H9 (cell line): ENCODE measurements around the gene MTMR1. TPM values are rescaled to one million over a fixed set of nuclear protein-coding genes. Genes with fewer than 3 reads are reported as not detected.

Source experiments
- DNase-seq: peaks from one replicate; pipeline ENCODE4 v3.0.0-alpha.2; 2017
- H2AFZ ChIP-seq: one replicate; pipeline ENCODE4 v1.6.1; 2013; ENCODE audit warnings: mild to moderate bottlenecking, low read length, control low read depth, moderate library complexity
- H2AK5ac ChIP-seq: 2 replicates; pipeline ENCODE4 v1.6.1; 2013; ENCODE audit warnings: low read length, control low read depth, mixed read lengths; ENCODE audit not compliant: insufficient read length
- H2BK120ac ChIP-seq: one replicate; pipeline ENCODE4 v1.6.1; 2013; ENCODE audit warnings: low read depth, mild to moderate bottlenecking, low read length, control low read depth, inconsistent platforms; ENCODE audit not compliant: poor library complexity, severe bottlenecking
- H2BK12ac ChIP-seq: 2 replicates; pipeline ENCODE4 v1.6.1; 2013; ENCODE audit warnings: low read length, control low read depth, mixed read lengths, low read depth; ENCODE audit not compliant: insufficient read length
- H2BK15ac ChIP-seq: 2 replicates; pipeline ENCODE4 v1.6.1; 2013; ENCODE audit warnings: low read depth, low read length, control low read depth
- H2BK20ac ChIP-seq: one replicate; pipeline ENCODE4 v1.6.1; 2013; ENCODE audit warnings: low read depth, mild to moderate bottlenecking, low read length, control low read depth, inconsistent platforms; ENCODE audit not compliant: poor library complexity, severe bottlenecking
- H2BK5ac ChIP-seq: 2 replicates; pipeline ENCODE4 v1.6.1; 2013; ENCODE audit warnings: low read length, control low read depth, mixed read lengths; ENCODE audit not compliant: insufficient read length
- H3K14ac ChIP-seq: 2 replicates; pipeline ENCODE4 v1.6.1; 2013; ENCODE audit warnings: low read length, control low read depth; ENCODE audit not compliant: insufficient read depth
- H3K18ac ChIP-seq: 2 replicates; pipeline ENCODE4 v1.6.1; 2013; ENCODE audit warnings: low read depth, mild to moderate bottlenecking, mixed read lengths, low read length, control low read depth; ENCODE audit not compliant: insufficient read length
- H3K23ac ChIP-seq: 2 replicates; pipeline ENCODE4 v1.6.1; 2013; ENCODE audit warnings: low read length, control low read depth, mixed read lengths, low read depth; ENCODE audit not compliant: insufficient read length
- H3K23me2 ChIP-seq: 2 replicates; pipeline ENCODE4 v1.6.1; 2013; ENCODE audit warnings: low read depth, mild to moderate bottlenecking, mixed read lengths, low read length, control low read depth; ENCODE audit not compliant: insufficient read length, poor library complexity, severe bottlenecking
- H3K27ac ChIP-seq: 2 replicates; pipeline ENCODE4 v1.5.1; 2013; ENCODE audit warnings: low read length, control low read depth, mixed read lengths, low read depth; ENCODE audit not compliant: insufficient read length
- H3K27me3 ChIP-seq: 2 replicates; pipeline ENCODE4 v1.6.1; 2013; ENCODE audit warnings: low read length, control low read depth, inconsistent platforms; ENCODE audit not compliant: insufficient read depth
- H3K4ac ChIP-seq: 2 replicates; pipeline ENCODE4 v1.6.1; 2013; ENCODE audit warnings: low read depth, mild to moderate bottlenecking, control low read depth, inconsistent platforms, low read length, moderate library complexity
- H3K4me1 ChIP-seq: 2 replicates; pipeline ENCODE4 v1.6.1; 2013; ENCODE audit warnings: low read length, control low read depth, inconsistent platforms; ENCODE audit not compliant: insufficient read depth
- H3K4me2 ChIP-seq: 2 replicates; pipeline ENCODE4 v1.6.1; 2013; ENCODE audit warnings: low read length, control low read depth, mixed read lengths; ENCODE audit not compliant: insufficient read length, insufficient read depth
- H3K56ac ChIP-seq: 2 replicates; pipeline ENCODE4 v1.6.1; 2013; ENCODE audit warnings: low read depth, mild to moderate bottlenecking, mixed read lengths, low read length, control low read depth; ENCODE audit not compliant: insufficient read length
- H3K79me1 ChIP-seq: 2 replicates; pipeline ENCODE4 v1.6.1; 2013; ENCODE audit warnings: low read depth, mild to moderate bottlenecking, moderate library complexity, low read length, control low read depth, inconsistent platforms; ENCODE audit not compliant: insufficient read depth, poor library complexity, severe bottlenecking
- H3K79me2 ChIP-seq: 2 replicates; pipeline ENCODE4 v1.6.1; 2013; ENCODE audit warnings: low read length, control low read depth, inconsistent platforms; ENCODE audit not compliant: insufficient read depth
- H3K9ac ChIP-seq: 2 replicates; pipeline ENCODE4 v1.6.1; 2013; ENCODE audit warnings: low read length, control low read depth, mixed read lengths; ENCODE audit not compliant: insufficient read length; ENCODE audit errors: extremely low read depth
- H3K9me3 ChIP-seq: one replicate; pipeline ENCODE4 v1.6.1; 2013; ENCODE audit warnings: low read depth, low read length, inconsistent platforms; ENCODE audit not compliant: control insufficient read depth
- H3T11ph ChIP-seq: one replicate; pipeline ENCODE4 v1.6.1; 2013; ENCODE audit warnings: mild to moderate bottlenecking, low read length, control low read depth, inconsistent platforms
- H4K20me1 ChIP-seq: one replicate; pipeline ENCODE4 v1.6.1; 2013; ENCODE audit not compliant: control insufficient read depth, insufficient read length, insufficient read depth
- H4K5ac ChIP-seq: 2 replicates; pipeline ENCODE4 v1.6.1; 2013; ENCODE audit warnings: low read depth, mild to moderate bottlenecking, mixed read lengths, low read length, control low read depth; ENCODE audit not compliant: insufficient read length
- H4K8ac ChIP-seq: replicated peaks from 2 replicates; pipeline ENCODE4 v1.6.1; 2013; ENCODE audit warnings: low read length, control low read depth, mixed read lengths, low read depth; ENCODE audit not compliant: insufficient read length
- H4K91ac ChIP-seq: 2 replicates; pipeline ENCODE4 v1.6.1; 2013; ENCODE audit warnings: low read depth, mild to moderate bottlenecking, moderate library complexity, mixed read lengths, low read length, control low read depth; ENCODE audit not compliant: insufficient read length
- H3K27ac Mint-ChIP-seq, 3 experiments: 2 replicates in 2 of 3; 3 replicates in 1 of 3; pipeline ENCODE4 v1.8.0; 2020 to 2021; ENCODE audit warnings: mixed read lengths in 3 of 3, mild to moderate bottlenecking in 1 of 3, moderate library complexity in 1 of 3
- H3K27me3 Mint-ChIP-seq: 2 replicates; pipeline ENCODE4 v1.8.0; 2021; ENCODE audit warnings: low read depth, mild to moderate bottlenecking, moderate library complexity, mixed read lengths
- H3K36me3 Mint-ChIP-seq, 3 experiments: 2 replicates in 2 of 3; 3 replicates in 1 of 3; pipeline ENCODE4 v1.8.0; 2020 to 2021; ENCODE audit warnings: low read depth in 3 of 3, mixed read lengths in 3 of 3; ENCODE audit not compliant: insufficient read depth in 1 of 3
- H3K4me1 Mint-ChIP-seq, 2 experiments: 2 replicates each; pipeline ENCODE4 v1.8.0; 2020; ENCODE audit warnings: mixed read lengths in 2 of 2
- H3K4me3 Mint-ChIP-seq, 2 experiments: 2 replicates in 1 of 2; 3 replicates in 1 of 2; pipeline ENCODE4 v1.8.0; 2020 to 2021; ENCODE audit warnings: mild to moderate bottlenecking in 2 of 2, mixed read lengths in 2 of 2, moderate library complexity in 1 of 2
- H3K9me3 Mint-ChIP-seq, 2 experiments: 2 replicates in 1 of 2; 3 replicates in 1 of 2; pipeline ENCODE4 v1.8.0; 2020; ENCODE audit warnings: mild to moderate bottlenecking in 2 of 2, mixed read lengths in 2 of 2, moderate library complexity in 1 of 2
- WGBS: extraction: QIAGEN DNeasy Blood & Tissue Kit; methylation state at CpG from one replicate; pipeline ENCODE4 v1.1.7; 2013; ENCODE audit warnings: missing lambda C conversion rate, low lambda C conversion rate, mixed read lengths; ENCODE audit not compliant: insufficient read length; ENCODE audit errors: extremely low coverage; 5-methylcytosine and 5-hydroxymethylcytosine counted together
- total RNA-seq: library from RNA; stranded (reverse); gene quantifications from 2 replicates; pipeline ENCODE4 v1.2.1, GENCODE V29; 2021
- TF ChIP-seq, protein P1 (sequence below): fragments of 200-600 bp; sonication (generic); conservative IDR thresholded peaks from 3 replicates; pipeline ENCODE4 v1.8.0; 2021; ENCODE audit warnings: antibody characterized with exemption, mild to moderate bottlenecking

Gene MTMR1
- total RNA-seq, 1 experiment from 2014 or later = 25.2 TPM

- Histone ChIP-seq H4K8ac (no peak overlapping the region), H3T11ph (no peak overlapping the region), H3K9ac (no peak overlapping the region), H2BK5ac (no peak overlapping the region), H3K79me1 (no peaks in the 10 kb centered on the region), H3K18ac (no peak overlapping the region), H3K23ac (no peak overlapping the region), H2BK12ac (no peak overlapping the region), H2AK5ac (no peak overlapping the region), H3K27ac (no peak overlapping the region), H4K5ac (no peak overlapping the region), H3K4ac (no peak overlapping the region), H3K4me1 (peaks cover 4% of the 10 kb centered on the region; the same call in 1 of the 2 replicates), H2AFZ (no peak overlapping the region), H2BK15ac (no peak overlapping the region), H3K4me2 (no peak overlapping the region), H3K56ac (no peak overlapping the region), H2BK20ac (no peak overlapping the region), H3K9me3 (no peaks in the 10 kb centered on the region), H3K27me3 (no peaks in the 10 kb centered on the region), H4K91ac (no peak overlapping the region), H4K20me1 (no peaks in the 10 kb centered on the region), H2BK120ac (no peak overlapping the region), H3K14ac (no peak overlapping the region), H3K79me2 (no peaks in the 10 kb centered on the region), H3K23me2 (no peaks in the 10 kb centered on the region)
- Mint-ChIP-seq H3K27me3 (no peaks in the 10 kb centered on the region; the same call in 1 of the 2 replicates), H3K36me3 (peaks cover under 1 to 4% (median 4%) of the 10 kb centered on the region in 3 experiments; a peak in 3 of 7 replicates), H3K4me1 (peaks cover 5% of the 10 kb centered on the region in 2 experiments; a peak in 3 of 4 replicates), H3K4me3 (no peak overlapping the region), H3K9me3 (peaks cover 62 to 67% of the 10 kb centered on the region in 2 experiments), H3K27ac (no peak overlapping the region)
- DNase-seq = no peak
- TF ChIP-seq, protein P1, sequence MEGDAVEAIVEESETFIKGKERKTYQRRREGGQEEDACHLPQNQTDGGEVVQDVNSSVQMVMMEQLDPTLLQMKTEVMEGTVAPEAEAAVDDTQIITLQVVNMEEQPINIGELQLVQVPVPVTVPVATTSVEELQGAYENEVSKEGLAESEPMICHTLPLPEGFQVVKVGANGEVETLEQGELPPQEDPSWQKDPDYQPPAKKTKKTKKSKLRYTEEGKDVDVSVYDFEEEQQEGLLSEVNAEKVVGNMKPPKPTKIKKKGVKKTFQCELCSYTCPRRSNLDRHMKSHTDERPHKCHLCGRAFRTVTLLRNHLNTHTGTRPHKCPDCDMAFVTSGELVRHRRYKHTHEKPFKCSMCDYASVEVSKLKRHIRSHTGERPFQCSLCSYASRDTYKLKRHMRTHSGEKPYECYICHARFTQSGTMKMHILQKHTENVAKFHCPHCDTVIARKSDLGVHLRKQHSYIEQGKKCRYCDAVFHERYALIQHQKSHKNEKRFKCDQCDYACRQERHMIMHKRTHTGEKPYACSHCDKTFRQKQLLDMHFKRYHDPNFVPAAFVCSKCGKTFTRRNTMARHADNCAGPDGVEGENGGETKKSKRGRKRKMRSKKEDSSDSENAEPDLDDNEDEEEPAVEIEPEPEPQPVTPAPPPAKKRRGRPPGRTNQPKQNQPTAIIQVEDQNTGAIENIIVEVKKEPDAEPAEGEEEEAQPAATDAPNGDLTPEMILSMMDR = no peak
- no CpG with 5 or more reads among the region's 3 CpGs for WGBS
Observed at GRCh38 chrX:150683112-150683511, 10.1 kb upstream of the MTMR1 start.
